ENCODE data around the gene OR13C3.

Gene OR13C3

GRCh38 chr9:104536756-104537155 lies at the start of gene OR13C3:
Gene OR13C3, minus strand, starts transcription at chr9:104536856. Its CDS starts 133 bp downstream, at chr9:104536723.
- no peak for TF ChIP-seq USF1 (IDR thresholded peaks at IDR 0.05)
- no peak for TF ChIP-seq TCF12 (IDR thresholded peaks at IDR 0.05; ENCODE audit: low read depth)
- no peak for TF ChIP-seq CREB1 (IDR thresholded peaks at IDR 0.05; ENCODE audit: low read depth)
- TF ChIP-seq TEAD4 (IDR thresholded peaks at IDR 0.05), result no peak
- TF ChIP-seq NFIC (IDR thresholded peaks at IDR 0.05), result no peak
- no peak for TF ChIP-seq TAF1 (IDR thresholded peaks at IDR 0.05; ENCODE audit: low read depth)
- TF ChIP-seq MAX (IDR thresholded peaks at IDR 0.05), result no peak
- no peak for TF ChIP-seq EGR1 (IDR thresholded peaks at IDR 0.05)
- TF ChIP-seq YY1 (IDR thresholded peaks at IDR 0.05; ENCODE audit: low read depth), result no peak
- TF ChIP-seq RAD21 (IDR thresholded peaks at IDR 0.05; ENCODE audit: low read depth), result no peak
- no peak for TF ChIP-seq ZBTB7A (IDR thresholded peaks at IDR 0.05; ENCODE audit: low read depth)
- no peak for TF ChIP-seq REST (IDR thresholded peaks at IDR 0.05; ENCODE audit: low read depth)

GRCh38 chr9:104580562-104580961 lies 43.9 kb upstream of the OR13C3 start:
- TF ChIP-seq NFIC (IDR thresholded peaks at IDR 0.05) (no peak), CEBPB (IDR thresholded peaks at IDR 0.05) (peak; percentile 74)

GRCh38 chr9:104577263-104577662 lies 40.6 kb upstream of the OR13C3 start:
- TF ChIP-seq RAD21 (IDR thresholded peaks at IDR 0.05; ENCODE audit: low read depth) (no peak), REST (IDR thresholded peaks at IDR 0.05; ENCODE audit: low read depth) (no peak), YY1 (IDR thresholded peaks at IDR 0.05; ENCODE audit: low read depth) (no peak), TEAD4 (IDR thresholded peaks at IDR 0.05) (no peak)

- no peak for TF ChIP-seq USF1 (IDR thresholded peaks at IDR 0.05)
- TF ChIP-seq TAF1 (IDR thresholded peaks at IDR 0.05; ENCODE audit: low read depth), result no peak
- no peak for TF ChIP-seq CEBPB (IDR thresholded peaks at IDR 0.05)
- TF ChIP-seq CREB1 (IDR thresholded peaks at IDR 0.05; ENCODE audit: low read depth), result no peak
- TF ChIP-seq NFIC (IDR thresholded peaks at IDR 0.05), result no peak
- TF ChIP-seq YY1 (IDR thresholded peaks at IDR 0.05; ENCODE audit: low read depth), result no peak
- no peak for TF ChIP-seq EGR1 (IDR thresholded peaks at IDR 0.05)
- TF ChIP-seq RAD21 (IDR thresholded peaks at IDR 0.05; ENCODE audit: low read depth), result no peak
- TF ChIP-seq ZBTB7A (IDR thresholded peaks at IDR 0.05; ENCODE audit: low read depth), result no peak
- TF ChIP-seq TEAD4 (IDR thresholded peaks at IDR 0.05), result no peak
- no peak for TF ChIP-seq TCF12 (IDR thresholded peaks at IDR 0.05; ENCODE audit: low read depth)
- TF ChIP-seq MAX (IDR thresholded peaks at IDR 0.05), result no peak
- TF ChIP-seq EP300 (IDR thresholded peaks at IDR 0.05; ENCODE audit: borderline replicate concordance), result no peak
- TF ChIP-seq FOXM1 (IDR thresholded peaks at IDR 0.05; ENCODE audit: borderline replicate concordance, low read depth), result no peak
- no peak for TF ChIP-seq REST (IDR thresholded peaks at IDR 0.05; ENCODE audit: low read depth)
Observed at GRCh38 chr9:104575456-104575855, 38.8 kb upstream of the OR13C3 start.

- no peak for TF ChIP-seq CREB1 (IDR thresholded peaks at IDR 0.05; ENCODE audit: low read depth)
- TF ChIP-seq MAX (IDR thresholded peaks at IDR 0.05), result no peak
- TF ChIP-seq FOXM1 (IDR thresholded peaks at IDR 0.05; ENCODE audit: borderline replicate concordance, low read depth), result no peak
- no peak for TF ChIP-seq RAD21 (IDR thresholded peaks at IDR 0.05; ENCODE audit: low read depth)
- TF ChIP-seq EP300 (IDR thresholded peaks at IDR 0.05; ENCODE audit: borderline replicate concordance), result no peak
- no peak for TF ChIP-seq EGR1 (IDR thresholded peaks at IDR 0.05)
- TF ChIP-seq TAF1 (IDR thresholded peaks at IDR 0.05; ENCODE audit: low read depth), result no peak
- TF ChIP-seq CEBPB (IDR thresholded peaks at IDR 0.05), result no peak
- TF ChIP-seq USF1 (IDR thresholded peaks at IDR 0.05), result no peak
- TF ChIP-seq TCF12 (IDR thresholded peaks at IDR 0.05; ENCODE audit: low read depth), result no peak
- no peak for TF ChIP-seq YY1 (IDR thresholded peaks at IDR 0.05; ENCODE audit: low read depth)
- TF ChIP-seq ZBTB7A (IDR thresholded peaks at IDR 0.05; ENCODE audit: low read depth), result no peak
Observed at GRCh38 chr9:104572612-104573011, 36.0 kb upstream of the OR13C3 start.

All from Ishikawa (cell line).